Tibial nerve (tissue), 4 donors: ENCODE data around the gene IQUB. TPM values are rescaled to one million over a fixed set of nuclear protein-coding genes. Genes with fewer than 3 reads are reported as not detected.

ENCODE experiments used
- DNase-seq, 2 donors: peaks; one replicate each; pipeline ENCODE4 v3.0.0-alpha.2; 2019; ENCODE audit warnings: low spot score in 2 of 2
- H3K27ac ChIP-seq, 4 donors: fragments of 200-600 bp; sonication (generic) in 3 of 4; one replicate each; pipeline ENCODE4 v1.5.1; 2017 to 2019; ENCODE audit warnings: mild to moderate bottlenecking in 1 of 4
- H3K27me3 ChIP-seq, 2 donors: fragments of 200-600 bp; sonication (generic) in 1 of 2; one replicate each; pipeline versions ENCODE4 v1.5.1 to v1.6.0; 2017 to 2019
- H3K36me3 ChIP-seq, 3 donors: fragments of 200-600 bp; sonication (generic); one replicate each; pipeline ENCODE4 v1.5.1; 2018 to 2019
- H3K4me1 ChIP-seq, 4 donors: fragments of 200-600 bp; sonication (generic) in 3 of 4; one replicate each; pipeline ENCODE4 v1.5.1; 2017 to 2019
- H3K4me3 ChIP-seq, 4 donors: fragments of 200-600 bp; sonication (generic) in 3 of 4; one replicate each; pipeline ENCODE4 v1.5.1; 2017 to 2019; ENCODE audit warnings: mild to moderate bottlenecking in 1 of 4, moderate library complexity in 1 of 4
- H3K9me3 ChIP-seq, 4 donors: fragments of 200-600 bp; sonication (generic) in 3 of 4; one replicate each; pipeline ENCODE4 v1.5.1; 2017 to 2019
- EP300 ChIP-seq, 2 donors: sonication (generic); formaldehyde crosslinking; IDR thresholded peaks; one replicate each; pipeline ENCODE4 v1.6.1; 2017; ENCODE audit warnings: antibody characterized with exemption in 2 of 2, mild to moderate bottlenecking in 1 of 2
- POLR2A ChIP-seq, 2 donors: fragments of 450-650 bp; IDR thresholded peaks; one replicate each; pipeline ENCODE4 v1.6.1; 2017; ENCODE audit warnings: antibody characterized with exemption in 2 of 2, mild to moderate bottlenecking in 2 of 2, moderate library complexity in 2 of 2
- WGBS, 2 donors: methylation state at CpG; one replicate each; pipeline ENCODE4 v1.1.5; 2018; 5-methylcytosine and 5-hydroxymethylcytosine counted together
- total RNA-seq, 4 donors: library from RNA; depleted of rRNA; stranded (reverse); fragments of >200 nt; gene quantifications; one replicate each; pipeline ENCODE4 v1.1.0, GENCODE V29; 2016
- TF ChIP-seq, protein P1 (sequence below), 5 experiments: fragments of 200-600 bp in 3 of 5; fragments of 450-650 bp in 2 of 5; sonication (generic) in 3 of 5; IDR thresholded peaks; one replicate each; pipeline ENCODE4 v1.5.1; 2016 to 2019; ENCODE audit warnings: antibody characterized with exemption in 5 of 5, mild to moderate bottlenecking in 3 of 5, moderate library complexity in 2 of 5

Gene IQUB
- total RNA-seq, 4 donors from 2014 or later, result 1.8 to 5.4 (median 2.8) TPM

DNA sequence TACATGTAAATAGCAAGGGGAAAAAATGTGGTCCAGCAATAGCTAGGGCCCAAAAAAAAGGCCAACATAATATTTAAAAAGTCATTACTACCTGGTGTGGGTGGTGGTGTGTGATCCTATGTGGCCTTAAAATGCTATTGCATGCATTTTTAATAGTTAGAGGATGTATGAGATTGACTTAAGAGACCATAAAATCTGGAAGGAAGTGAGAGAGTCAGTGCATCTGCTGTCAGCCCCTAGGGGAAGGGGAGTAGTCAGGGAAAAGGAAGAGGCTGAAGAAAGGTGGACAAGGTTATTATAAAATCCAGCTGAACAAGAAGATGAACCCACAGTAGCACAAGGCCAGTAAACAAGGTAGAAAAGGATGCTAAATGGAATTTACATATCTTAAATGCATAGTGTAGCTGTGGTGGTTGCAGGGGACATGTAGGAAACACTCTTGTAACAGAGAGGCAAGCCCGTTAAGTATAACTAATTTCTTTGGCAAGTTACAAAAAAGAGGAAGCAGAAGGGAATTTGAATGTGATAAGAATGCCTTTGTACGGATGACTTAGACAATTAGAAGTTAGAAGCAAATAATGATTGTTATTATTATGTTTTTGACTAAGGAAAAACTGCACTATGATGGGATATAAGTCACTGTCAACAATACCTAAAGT is 35.1 kb upstream of the IQUB start:
- TF ChIP-seq POLR2A (IDR thresholded peaks at IDR 0.05) (no peak), EP300 (IDR thresholded peaks at IDR 0.05) (no peak)
- TF ChIP-seq, protein P1, sequence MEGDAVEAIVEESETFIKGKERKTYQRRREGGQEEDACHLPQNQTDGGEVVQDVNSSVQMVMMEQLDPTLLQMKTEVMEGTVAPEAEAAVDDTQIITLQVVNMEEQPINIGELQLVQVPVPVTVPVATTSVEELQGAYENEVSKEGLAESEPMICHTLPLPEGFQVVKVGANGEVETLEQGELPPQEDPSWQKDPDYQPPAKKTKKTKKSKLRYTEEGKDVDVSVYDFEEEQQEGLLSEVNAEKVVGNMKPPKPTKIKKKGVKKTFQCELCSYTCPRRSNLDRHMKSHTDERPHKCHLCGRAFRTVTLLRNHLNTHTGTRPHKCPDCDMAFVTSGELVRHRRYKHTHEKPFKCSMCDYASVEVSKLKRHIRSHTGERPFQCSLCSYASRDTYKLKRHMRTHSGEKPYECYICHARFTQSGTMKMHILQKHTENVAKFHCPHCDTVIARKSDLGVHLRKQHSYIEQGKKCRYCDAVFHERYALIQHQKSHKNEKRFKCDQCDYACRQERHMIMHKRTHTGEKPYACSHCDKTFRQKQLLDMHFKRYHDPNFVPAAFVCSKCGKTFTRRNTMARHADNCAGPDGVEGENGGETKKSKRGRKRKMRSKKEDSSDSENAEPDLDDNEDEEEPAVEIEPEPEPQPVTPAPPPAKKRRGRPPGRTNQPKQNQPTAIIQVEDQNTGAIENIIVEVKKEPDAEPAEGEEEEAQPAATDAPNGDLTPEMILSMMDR (IDR thresholded peaks at IDR 0.05), result no peak
- Histone ChIP-seq H3K4me1 (no peaks in the 10 kb centered on the region), H3K4me3 (no peak overlapping the region), H3K36me3 (no peaks in the 10 kb centered on the region), H3K27me3 (no peaks in the 10 kb centered on the region), H3K27ac (no peak overlapping the region), H3K9me3 (no peaks in the 10 kb centered on the region)
- no peak for DNase-seq
- WGBS, 2 donors, result 32 to 37% methylated on average over 2 of the region's 2 CpGs

DNA sequence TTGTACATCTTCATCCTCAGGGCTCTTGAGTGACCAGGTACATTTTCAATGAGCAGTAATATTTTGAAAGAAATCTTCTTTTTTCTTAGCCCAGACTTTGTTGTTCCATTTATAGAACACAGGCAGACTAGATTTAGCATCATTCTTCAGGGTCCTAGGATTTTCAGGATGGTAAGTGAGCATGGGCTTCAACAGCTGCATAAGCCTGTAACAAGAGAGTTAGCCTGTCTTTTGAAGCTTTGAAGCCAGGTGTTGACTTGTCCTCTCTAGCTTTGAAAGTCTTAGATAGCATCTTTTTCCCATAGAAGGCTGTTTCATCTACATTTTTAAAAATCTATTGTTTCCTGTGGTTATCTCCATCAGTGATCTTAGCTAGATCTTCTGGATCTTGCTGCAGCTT is 27.7 kb upstream of the IQUB start:
- H3K27ac ChIP-seq, result no peak overlapping the region
- H3K36me3 ChIP-seq, result no peaks in the 10 kb centered on the region
- H3K9me3 ChIP-seq, result no peaks in the 10 kb centered on the region
- peaks cover 0 to 8% (median 3%) of the 10 kb centered on the region in 4 donors for H3K4me1 ChIP-seq
- H3K27me3 ChIP-seq, result no peaks in the 10 kb centered on the region
- TF ChIP-seq, protein P1 (IDR thresholded peaks at IDR 0.05), result no peak
- TF ChIP-seq EP300 (IDR thresholded peaks at IDR 0.05) (no peak), POLR2A (IDR thresholded peaks at IDR 0.05) (no peak)
- no peak for DNase-seq
- no peak overlapping the region for H3K4me3 ChIP-seq

DNA sequence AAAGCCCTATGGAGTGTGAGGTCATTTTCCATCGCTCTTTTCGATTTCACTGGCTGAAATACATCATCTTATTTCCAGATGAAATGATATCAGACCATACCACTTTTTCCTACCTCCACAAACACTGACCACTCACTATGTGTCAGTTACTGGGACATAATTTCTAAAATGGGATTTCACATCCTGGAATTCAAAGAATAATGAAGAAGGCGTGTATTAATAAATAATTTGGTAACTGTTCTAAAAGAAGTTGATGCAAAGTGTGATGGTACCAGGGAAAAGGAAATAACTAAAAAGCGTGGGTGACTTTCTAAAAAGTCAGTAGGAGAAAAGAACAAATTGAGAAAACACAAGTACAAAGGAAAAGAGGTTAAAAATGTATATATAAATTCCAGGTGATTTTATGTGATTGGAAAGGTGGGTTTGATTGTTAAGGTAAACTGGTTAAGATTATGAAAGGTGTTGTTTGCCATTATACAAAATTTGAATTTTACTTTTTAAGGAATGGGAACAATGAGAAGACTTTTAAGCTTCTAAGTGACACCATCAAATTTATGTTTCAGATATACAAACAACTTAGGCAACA is 24.0 kb upstream of the IQUB start:
- Histone ChIP-seq H3K27ac (peak overlapping the region; percentile 86 to 91 (median 88)), H3K4me3 (peak overlapping the region; percentile 65 to 96 (median 80)), H3K9me3 (no peaks in the 10 kb centered on the region), H3K4me1 (peaks cover 0 to 43% (median 22%) of the 10 kb centered on the region in 4 donors), H3K36me3 (peaks cover 0 to 4% (median 2%) of the 10 kb centered on the region in 3 donors), H3K27me3 (no peaks in the 10 kb centered on the region)
- TF ChIP-seq POLR2A (IDR thresholded peaks at IDR 0.05) (no peak), EP300 (IDR thresholded peaks at IDR 0.05) (no peak)
- TF ChIP-seq, protein P1 (IDR thresholded peaks at IDR 0.05), result no peak
- no peak for DNase-seq
- WGBS, 2 donors, result 39 to 46% methylated on average over 4 of the region's 4 CpGs

DNA sequence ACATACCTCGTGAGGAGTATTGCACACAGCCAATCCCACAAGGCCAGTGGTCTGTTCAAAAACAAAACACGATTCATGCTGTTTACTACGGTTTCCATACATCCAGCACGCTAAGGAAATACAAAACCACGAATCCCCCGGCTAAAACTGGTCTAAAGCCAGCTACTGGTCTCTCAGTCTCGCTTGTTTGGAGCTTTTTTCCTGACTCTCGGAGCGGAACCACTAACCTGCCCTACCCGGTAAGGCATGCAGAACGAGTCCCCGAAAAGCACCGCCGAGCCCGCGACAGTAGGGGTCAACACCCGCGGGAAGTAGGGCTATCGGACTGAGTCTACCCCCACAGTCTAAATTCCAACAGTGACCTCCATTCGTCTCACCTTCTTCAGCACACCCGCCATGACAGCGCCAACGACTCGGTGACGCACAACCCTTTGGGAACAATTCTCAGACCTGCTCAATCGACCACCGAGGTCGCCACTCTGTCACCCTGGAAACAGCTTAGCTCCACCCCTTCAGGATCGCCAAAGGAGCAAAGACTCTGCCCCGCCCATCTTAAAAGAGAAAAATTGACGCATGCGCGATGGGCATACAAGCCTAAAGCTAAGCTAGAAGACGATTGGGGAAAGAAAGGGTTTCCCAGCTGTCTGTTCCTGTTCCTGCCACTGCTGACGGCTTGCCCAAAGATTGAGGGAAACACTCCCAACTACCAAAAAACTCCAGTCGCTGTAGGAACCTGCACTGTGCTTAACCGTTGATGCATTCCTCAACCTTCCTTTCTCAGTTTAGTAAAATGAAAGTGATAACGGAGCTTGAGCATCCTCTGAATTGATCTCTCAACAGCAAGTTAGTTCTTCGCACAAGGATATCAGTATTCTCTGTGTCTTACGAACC is 23.2 kb upstream of the IQUB start, which contains the start of gene NDUFA5:
NDUFA5 (minus strand) TSS at position 421 of the 891 bp plus-strand sequence; CDS start at position 398, 23 bp downstream.
- TF ChIP-seq EP300 (IDR thresholded peaks at IDR 0.05) (peak; percentile 79 to 91), POLR2A (IDR thresholded peaks at IDR 0.05) (peak; percentile 55 to 78)
- TF ChIP-seq, protein P1 (IDR thresholded peaks at IDR 0.05), result peak in 1 of 5 experiments; percentile 10
- DNase-seq, result peak; percentile 95 to 99
- Histone ChIP-seq H3K36me3 (peaks cover 0 to 10% (median 4%) of the 10 kb centered on the region in 3 donors), H3K4me1 (peaks cover 0 to 47% (median 22%) of the 10 kb centered on the region in 4 donors), H3K9me3 (no peaks in the 10 kb centered on the region), H3K27ac (peak within 1 kb of the TSS; percentile 86 to 91 (median 88)), H3K27me3 (no peaks in the 10 kb centered on the region), H3K4me3 (peak within 1 kb of the TSS; percentile 65 to 96 (median 80))
- 0 to 1% methylated on average over 39 to 40 of the region's 40 CpGs for WGBS, 2 donors
